Right lobe of liver (tissue), 4 donors: Measurements from ENCODE around the gene RREB1.

Source experiments
- CTCF ChIP-seq, 4 donors: fragments of 200-600 bp in 3 of 4; fragments of 450-650 bp in 1 of 4; IDR thresholded peaks; one replicate each; pipeline versions ENCODE4 v1.5.1 to v1.8.0; 2016 to 2022; ENCODE audit warnings: antibody characterized with exemption in 4 of 4, mild to moderate bottlenecking in 2 of 4
- POLR2A ChIP-seq: fragments of 450-650 bp; IDR thresholded peaks from one replicate; pipeline ENCODE4 v1.6.1; 2017; ENCODE audit warnings: antibody characterized with exemption, mild to moderate bottlenecking
- donor health status: DM: no; HTN: no; CAD: no.
- donor health status: DM: no; HTN: no; CAD: no.
- donor health status: DM: no; HTN: yes; CAD: no.

- TF ChIP-seq POLR2A = no peak
- TF ChIP-seq CTCF (IDR thresholded peaks at IDR 0.05) = no peak
Measured at GRCh38 chr6:7268816-7269555, 161.2 kb downstream of the RREB1 start.
